Effector CD8-positive, alpha-beta T cell (primary cell): ENCODE results near the gene DDX11.
"Not testable (repeated sequence)": the region's sequence is repeated elsewhere in the genome, so short reads cannot be mapped to it uniquely, and the experiment has no call there.

Experiments used
- DNase-seq: peaks from one replicate; lab custom pipeline; 2025; lab: John Stamatoyannopoulos, UW

The DDX11 gene

DNA sequence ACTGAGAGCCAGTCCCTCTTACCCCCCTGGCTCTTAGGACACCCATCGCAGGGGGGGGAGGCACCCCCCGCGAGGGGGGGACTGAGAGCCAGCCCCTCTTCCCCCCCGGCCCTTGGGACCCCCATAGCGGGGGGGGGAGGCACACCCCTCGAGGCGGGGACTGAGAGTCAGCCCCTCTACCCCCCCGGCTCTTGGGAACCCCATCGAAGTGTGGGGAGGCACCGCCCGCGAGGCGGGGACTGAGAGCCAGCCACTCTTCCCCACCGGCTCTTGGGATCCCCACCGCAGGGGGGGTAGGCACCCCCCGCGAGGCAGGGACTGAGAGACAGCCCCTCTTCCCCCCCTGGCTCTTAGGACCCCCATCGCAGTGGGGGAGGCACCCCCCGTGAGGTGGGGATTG lies 48.8 kb downstream of the DDX11 start:
- no peak for DNase-seq

DNA sequence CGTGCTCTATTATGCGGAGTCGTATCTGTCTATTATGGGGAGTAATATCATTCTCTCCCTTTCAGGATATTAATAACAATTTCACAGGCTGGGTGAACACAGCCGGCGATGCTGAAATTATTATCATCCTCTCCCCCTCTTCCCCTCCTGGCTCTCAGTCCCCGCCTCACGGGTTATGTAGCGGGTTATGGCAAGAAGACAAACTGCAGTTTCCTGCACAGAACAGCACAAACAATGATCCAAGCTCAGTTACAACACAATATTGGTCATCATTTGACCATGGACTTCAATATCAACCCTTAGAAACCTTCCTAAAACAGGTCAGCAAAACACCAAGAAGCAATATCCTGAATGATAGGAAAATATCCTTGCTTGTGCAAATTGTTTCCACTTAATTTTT lies 50.5 kb downstream of the DDX11 start:
- not testable (repeated sequence) for DNase-seq

DNA sequence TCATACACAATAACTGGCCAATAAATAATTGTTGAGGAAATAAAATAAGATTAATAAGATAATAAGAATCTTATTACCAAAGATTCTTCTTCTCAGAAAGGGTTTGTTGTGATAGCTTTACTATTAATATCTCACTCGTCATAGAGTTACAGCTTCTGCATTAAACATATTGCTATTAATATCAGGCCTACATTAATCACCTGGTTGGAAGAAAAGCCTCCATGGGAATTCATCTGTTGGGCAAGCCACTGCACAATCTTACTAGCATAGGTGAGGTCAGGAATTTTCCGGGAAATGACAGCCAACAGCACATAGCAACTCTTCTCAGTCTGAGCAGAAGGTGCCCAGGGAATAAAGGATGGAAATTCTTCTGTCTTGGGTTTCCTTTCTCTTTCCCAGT lies 51.5 kb downstream of the DDX11 start:
- DNase-seq = not testable (repeated sequence)

DNA sequence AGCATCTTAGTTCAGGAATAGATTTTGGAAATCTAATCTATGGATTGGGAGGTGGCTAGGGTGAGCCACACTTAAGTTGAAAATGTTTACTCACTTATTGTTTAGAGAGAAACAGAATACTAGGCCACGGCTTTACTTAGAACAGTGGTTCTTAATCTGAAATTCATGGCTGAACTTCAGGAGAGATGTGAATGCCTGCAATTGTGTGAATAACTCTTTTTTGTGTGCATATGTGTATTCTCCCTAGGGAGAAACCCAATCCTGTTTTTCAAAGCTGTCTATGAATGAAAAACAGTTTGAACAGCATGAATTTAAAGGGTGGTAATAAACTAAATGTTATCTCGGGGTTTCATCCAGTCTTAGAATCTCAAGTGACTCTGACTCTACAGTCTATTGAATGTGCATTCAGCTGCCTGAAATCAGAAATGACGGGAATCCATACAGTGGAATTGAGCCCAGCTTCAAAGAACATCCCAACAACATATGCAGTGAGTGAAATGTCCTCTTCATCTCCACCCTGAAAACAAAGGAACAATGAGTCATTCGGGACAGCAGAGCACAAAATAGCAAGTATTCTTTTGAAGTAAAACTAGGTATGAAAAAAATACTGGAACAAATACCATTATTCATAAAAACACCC lies 53.7 kb downstream of the DDX11 start:
- DNase-seq = not testable (repeated sequence)

DNA sequence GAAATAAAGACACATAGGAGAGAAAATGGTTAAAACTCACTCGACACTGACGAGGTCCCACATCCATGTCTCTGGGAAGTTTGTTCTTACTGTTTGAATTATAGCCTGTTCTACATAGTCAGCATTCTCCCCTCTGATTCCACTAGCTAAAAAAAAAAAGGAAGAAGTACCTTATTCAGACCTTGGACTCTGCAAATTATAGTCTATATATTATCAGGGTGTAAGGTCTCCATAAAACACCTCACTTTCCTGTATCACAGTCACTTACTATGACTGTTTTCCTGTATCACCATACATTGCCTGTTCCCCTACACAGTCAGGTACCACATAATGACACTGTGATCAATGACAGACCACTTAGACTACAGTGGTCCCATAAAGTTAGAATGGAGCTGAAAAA lies 62.9 kb downstream of the DDX11 start:
- DNase-seq = not testable (repeated sequence)

DNA sequence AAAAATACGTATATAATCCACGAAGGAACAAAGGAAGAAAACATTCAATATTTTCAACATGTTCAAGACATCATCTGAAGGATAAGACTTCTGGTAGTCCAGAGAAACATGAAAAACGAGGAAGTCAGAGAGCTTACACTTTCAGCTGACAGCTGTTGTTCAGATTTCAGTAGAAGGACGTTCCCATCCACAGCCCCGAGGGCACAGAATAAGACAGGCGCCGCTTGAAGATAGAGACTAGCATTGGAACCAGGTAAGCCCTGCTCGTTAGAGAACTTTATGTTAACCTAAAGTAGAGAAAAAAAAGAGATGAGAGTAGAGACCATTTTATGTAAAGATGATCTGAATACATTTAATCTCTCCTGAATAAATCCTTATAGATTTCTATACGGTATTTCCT lies 71.1 kb downstream of the DDX11 start:
- DNase-seq = not testable (repeated sequence)

DNA sequence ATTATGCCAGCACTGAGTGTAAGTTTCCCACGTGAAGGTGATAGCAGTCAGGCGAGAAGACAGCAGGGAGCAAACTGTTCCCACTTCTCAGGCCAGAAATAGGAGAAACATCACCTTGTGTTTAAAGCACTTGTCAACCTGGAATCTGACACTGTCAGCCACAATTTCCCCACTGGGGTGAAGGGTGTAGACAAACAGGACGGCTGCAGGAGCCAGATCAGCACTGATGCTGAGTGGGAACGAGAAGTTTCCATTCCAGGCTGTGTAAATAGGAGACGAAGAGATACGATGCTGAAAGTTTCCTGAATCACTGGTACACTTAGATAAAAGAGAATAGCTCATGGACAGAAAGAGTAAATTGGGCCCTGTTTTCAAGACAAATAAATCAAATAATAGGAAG lies 71.6 kb downstream of the DDX11 start:
- not testable (repeated sequence) for DNase-seq

DNA sequence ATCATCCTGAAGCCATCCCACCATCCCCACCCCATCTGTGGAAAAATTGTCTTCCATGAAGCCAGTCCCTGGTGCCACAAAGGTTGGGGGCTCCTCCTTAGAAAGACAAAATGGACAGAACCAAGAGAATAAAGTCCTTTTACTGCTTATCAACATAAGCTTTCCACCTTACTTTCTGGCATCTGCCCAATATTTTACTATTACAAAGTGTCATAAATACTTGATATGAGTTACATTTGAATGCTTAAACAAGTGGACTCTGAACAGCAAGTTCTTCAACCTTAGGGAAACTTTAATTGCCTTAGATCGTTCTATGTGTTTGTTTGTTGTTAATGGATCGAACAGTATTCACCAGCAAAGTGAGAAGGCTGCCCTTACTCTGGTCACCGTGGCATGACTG lies 73.8 kb downstream of the DDX11 start:
- not testable (repeated sequence) for DNase-seq

DNA sequence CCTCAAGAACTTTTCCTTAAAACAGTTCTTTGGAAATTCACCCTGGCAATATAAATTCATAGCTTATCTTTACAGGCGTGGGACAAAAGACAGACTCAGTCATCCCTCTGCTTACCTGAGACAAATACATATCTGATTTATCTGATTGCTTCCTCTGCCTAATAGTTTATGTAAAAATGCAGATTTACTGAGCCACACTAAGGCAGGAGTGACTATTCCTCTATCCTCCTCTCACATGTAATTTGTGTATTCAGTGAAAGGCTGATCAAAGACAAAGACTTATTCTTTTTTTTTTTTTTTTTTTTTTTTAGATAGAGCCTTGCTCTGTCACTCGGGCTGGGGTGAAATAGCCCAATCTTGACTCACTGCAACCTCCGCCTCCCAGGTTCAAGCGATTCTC lies 77.1 kb downstream of the DDX11 start:
- DNase-seq = not testable (repeated sequence)
